HCT116 (cell line): ENCODE data around the gene NAALADL2. TPM values are rescaled to one million over a fixed set of nuclear protein-coding genes. Genes with fewer than 3 reads are reported as not detected.

Experiments used
- ATAC-seq: fragments of 200-7000 bp; cut with Tn5 transposase; 2 replicates; pipeline ENCODE4 v1.9.1; 2020; ENCODE audit warnings: mild to moderate bottlenecking, moderate library complexity
- BruUV-seq: library from RNA; stranded (reverse); fragments of 400-500 nt; replicated peaks from 2 replicates; lab custom pipeline; 2021; lab: Mats Ljungman, UMichigan
- CTCF ChIA-PET: fragments of 300-600 bp; sonication (Branson Sonifier 250); formaldehyde crosslinking; loops from one replicate; lab custom pipeline; 2021; ENCODE audit warnings: antibody characterized with exemption; lab: Charles Lee
- POLR2A ChIA-PET: fragments of 300-600, 350-600 bp; sonication (Branson Sonifier 250); formaldehyde crosslinking; loops from one replicate; lab custom pipeline; 2021; ENCODE audit warnings: antibody characterized with exemption; lab: Charles Lee
- RAD21 ChIA-PET, 2 experiments: fragments of 300-600 bp; sonication (Branson Sonifier 250); formaldehyde crosslinking; loops; one replicate each; lab custom pipeline; 2023; ENCODE audit warnings: low total read pairs in 2 of 2; ENCODE audit not compliant: uncharacterized antibody in 2 of 2, unreplicated experiment in 2 of 2, low non-redundant PET in 1 of 2; lab: Charles Lee
- DNase-seq: peaks from one replicate; pipeline ENCODE4 v3.0.0-alpha.2; 2010; ENCODE audit warnings: low read depth, low spot score
- H2AFZ ChIP-seq: fragments of 200-600 bp; shearing (Covaris generic), sonication (generic); 2 replicates; pipeline ENCODE4 v1.6.1; 2017; ENCODE audit warnings: low read depth, mixed run types, mixed read lengths, antibody characterized with exemption, low read length; ENCODE audit not compliant: poor library complexity, severe bottlenecking
- H3K27ac ChIP-seq: 2 replicates; pipeline ENCODE4 v1.5.1; 2012; ENCODE audit warnings: low read depth, low read length
- H3K27me3 ChIP-seq: fragments of 200-600 bp; sonication (generic); 2 replicates; pipeline ENCODE4 v1.6.1; 2016; ENCODE audit warnings: mixed run types, low read length, mixed read lengths; ENCODE audit not compliant: insufficient read depth
- H3K36me3 ChIP-seq, 2 experiments: fragments of 200-500 bp in 1 of 2; fragments of 200-600 bp in 1 of 2; sonication (Bioruptor generic) in 1 of 2; sonication (generic) in 1 of 2; 2 replicates each; pipeline versions ENCODE4 v1.5.1 to v1.6.1; 2014 to 2016; ENCODE audit warnings: low read length in 2 of 2, inconsistent platforms in 1 of 2, mixed read lengths in 1 of 2, mixed run types in 1 of 2; ENCODE audit not compliant: insufficient read depth in 2 of 2, control insufficient read depth in 1 of 2
- H3K4me1 ChIP-seq, 2 experiments: fragments of 200-600 bp in 1 of 2; sonication (generic) in 1 of 2; 2 replicates each; pipeline versions ENCODE4 v1.5.1 to v1.6.1; 2012 to 2017; ENCODE audit warnings: low read length in 2 of 2, inconsistent platforms in 1 of 2, mild to moderate bottlenecking in 1 of 2, mixed read lengths in 1 of 2, mixed run types in 1 of 2, moderate library complexity in 1 of 2; ENCODE audit not compliant: insufficient read depth in 2 of 2, control insufficient read depth in 1 of 2
- H3K4me2 ChIP-seq: fragments of 200-600 bp; sonication (generic); 2 replicates; pipeline ENCODE4 v1.6.1; 2017; ENCODE audit warnings: mixed run types, low read length, mixed read lengths
- H3K4me3 ChIP-seq, 2 experiments: fragments of 200-600 bp in 1 of 2; sonication (generic) in 1 of 2; replicated peaks in 1 of 2; 2 replicates each; pipeline ENCODE4 v1.5.1; 2011 to 2016; ENCODE audit warnings: low read length in 2 of 2, control low read depth in 1 of 2, low read depth in 1 of 2, mild to moderate bottlenecking in 1 of 2, mixed read lengths in 1 of 2, mixed run types in 1 of 2
- H3K79me2 ChIP-seq: fragments of 200-600 bp; sonication (generic); 2 replicates; pipeline ENCODE4 v1.6.1; 2017; ENCODE audit warnings: mild to moderate bottlenecking, mixed run types, low read length, moderate library complexity, mixed read lengths; ENCODE audit not compliant: insufficient read depth
- H3K9ac ChIP-seq: fragments of 200-600 bp; sonication (generic); 2 replicates; pipeline ENCODE4 v1.6.1; 2016; ENCODE audit warnings: low read length, mixed read lengths
- H3K9me2 ChIP-seq: fragments of 200-600 bp; sonication (generic), shearing (Covaris generic); 2 replicates; pipeline ENCODE4 v1.6.1; 2017; ENCODE audit warnings: mixed run types, mild to moderate bottlenecking, moderate library complexity; ENCODE audit not compliant: insufficient read depth
- H3K9me3 ChIP-seq, 2 experiments: fragments of 200-500 bp in 1 of 2; fragments of 200-600 bp in 1 of 2; sonication (Bioruptor generic) in 1 of 2; sonication (generic) in 1 of 2; 2 replicates each; pipeline ENCODE4 v1.6.1; 2014 to 2017; ENCODE audit warnings: low read length in 2 of 2, mixed read lengths in 2 of 2, inconsistent platforms in 1 of 2, low read depth in 1 of 2, mild to moderate bottlenecking in 1 of 2, mixed run types in 1 of 2, moderate library complexity in 1 of 2; ENCODE audit not compliant: control insufficient read depth in 1 of 2, insufficient read depth in 1 of 2
- H4K20me1 ChIP-seq: fragments of 200-600 bp; sonication (generic), shearing (Covaris generic); 2 replicates; pipeline ENCODE4 v1.6.1; 2017; ENCODE audit warnings: mixed run types, mild to moderate bottlenecking, moderate library complexity; ENCODE audit not compliant: insufficient read depth
- CBX3 ChIP-seq: IDR thresholded peaks from 2 replicates; pipeline ENCODE4 v1.6.1; 2012; ENCODE audit warnings: low read depth
- EGR1 ChIP-seq: IDR thresholded peaks from 2 replicates; pipeline ENCODE4 v1.6.1; 2012; ENCODE audit warnings: low read depth
- EZH2 ChIP-seq: fragments of 200-600 bp; sonication (generic); IDR thresholded peaks from 2 replicates; pipeline ENCODE4 v1.6.1; 2017; ENCODE audit warnings: antibody characterized with exemption, mixed run types
- EZH2phosphoT487 ChIP-seq: fragments of 200-600 bp; IDR thresholded peaks from 2 replicates; pipeline ENCODE4 v1.6.1; 2018; ENCODE audit warnings: antibody characterized with exemption, borderline replicate concordance
- FOSL1 ChIP-seq: IDR thresholded peaks from 2 replicates; pipeline ENCODE4 v1.6.1; 2012; ENCODE audit warnings: low read depth
- JUND ChIP-seq: IDR thresholded peaks from 2 replicates; pipeline ENCODE4 v1.6.1; 2012
- MAX ChIP-seq: IDR thresholded peaks from 2 replicates; pipeline ENCODE4 v1.6.1; 2012
- RAD21 ChIP-seq: IDR thresholded peaks from 2 replicates; pipeline ENCODE4 v1.6.1; 2012; ENCODE audit warnings: low read depth, mild to moderate bottlenecking
- SIN3A ChIP-seq: IDR thresholded peaks from 2 replicates; pipeline ENCODE4 v1.6.1; 2012; ENCODE audit warnings: low read depth
- SRF ChIP-seq: IDR thresholded peaks from 2 replicates; pipeline ENCODE4 v1.6.1; 2012; ENCODE audit warnings: low read depth
- YY1 ChIP-seq: IDR thresholded peaks from 2 replicates; pipeline ENCODE4 v1.6.1; 2011; ENCODE audit warnings: low read length, low read depth, moderate library complexity, mild to moderate bottlenecking; ENCODE audit not compliant: insufficient replicate concordance; ENCODE audit errors: extremely low read depth
- ZFX ChIP-seq: fragments of 450-650 bp; IDR thresholded peaks from 2 replicates; pipeline ENCODE4 v1.6.1; 2017
- ZNF274 ChIP-seq: fragments of 200-500 bp; sonication (Bioruptor generic); IDR thresholded peaks from 2 replicates; pipeline ENCODE4 v1.6.1; 2014; ENCODE audit warnings: mild to moderate bottlenecking, low read depth, low read length, inconsistent platforms
- intact Hi-C: fragments of 100-400 bp; cut with micrococcal nuclease; formaldehyde crosslinking; loops from 2 replicates; pipeline ENCODE4 v1.10.0; 2022
- total RNA-seq: library from RNA; stranded (reverse); gene quantifications from one replicate; pipeline ENCODE4 v1.2.1, GENCODE V29; 2021; ENCODE audit not compliant: unreplicated experiment
- TF ChIP-seq, protein P1 (sequence below), 3 experiments: fragments of 200-600 bp in 1 of 3; sonication (generic) in 1 of 3; IDR thresholded peaks in 2 of 3; conservative IDR thresholded peaks in 1 of 3; 2 replicates each; pipeline ENCODE4 v1.5.1; 2012 to 2017; ENCODE audit warnings: low read depth in 2 of 3, low read length in 2 of 3, antibody characterized with exemption in 1 of 3, borderline replicate concordance in 1 of 3, control low read depth in 1 of 3, mild to moderate bottlenecking in 1 of 3, mixed read lengths in 1 of 3, mixed run types in 1 of 3, moderate library complexity in 1 of 3; ENCODE audit not compliant: insufficient read depth in 1 of 3
- TF ChIP-seq, protein P2 (sequence below): IDR thresholded peaks from 2 replicates; pipeline ENCODE4 v1.6.1; 2011; ENCODE audit warnings: mild to moderate bottlenecking, low read length, moderate library complexity; ENCODE audit not compliant: insufficient replicate concordance; ENCODE audit errors: extremely low read depth

Gene NAALADL2
- total RNA-seq, 1 experiment from 2014 or later, result 2.9 TPM

GRCh38 chr3:175416600-175416999 is 557.5 kb downstream of the NAALADL2 start:
- H4K20me1 ChIP-seq, result no peaks in the 10 kb centered on the region
- TF ChIP-seq FOSL1 (no peak), CBX3 (no peak), JUND (no peak), EZH2phosphoT487 (no peak), SIN3A (no peak), YY1 (no peak), RAD21 (no peak), ZFX (no peak), EGR1 (no peak), MAX (no peak), SRF (no peak), ZNF274 (no peak), EZH2 (no peak)
- TF ChIP-seq, protein P1, sequence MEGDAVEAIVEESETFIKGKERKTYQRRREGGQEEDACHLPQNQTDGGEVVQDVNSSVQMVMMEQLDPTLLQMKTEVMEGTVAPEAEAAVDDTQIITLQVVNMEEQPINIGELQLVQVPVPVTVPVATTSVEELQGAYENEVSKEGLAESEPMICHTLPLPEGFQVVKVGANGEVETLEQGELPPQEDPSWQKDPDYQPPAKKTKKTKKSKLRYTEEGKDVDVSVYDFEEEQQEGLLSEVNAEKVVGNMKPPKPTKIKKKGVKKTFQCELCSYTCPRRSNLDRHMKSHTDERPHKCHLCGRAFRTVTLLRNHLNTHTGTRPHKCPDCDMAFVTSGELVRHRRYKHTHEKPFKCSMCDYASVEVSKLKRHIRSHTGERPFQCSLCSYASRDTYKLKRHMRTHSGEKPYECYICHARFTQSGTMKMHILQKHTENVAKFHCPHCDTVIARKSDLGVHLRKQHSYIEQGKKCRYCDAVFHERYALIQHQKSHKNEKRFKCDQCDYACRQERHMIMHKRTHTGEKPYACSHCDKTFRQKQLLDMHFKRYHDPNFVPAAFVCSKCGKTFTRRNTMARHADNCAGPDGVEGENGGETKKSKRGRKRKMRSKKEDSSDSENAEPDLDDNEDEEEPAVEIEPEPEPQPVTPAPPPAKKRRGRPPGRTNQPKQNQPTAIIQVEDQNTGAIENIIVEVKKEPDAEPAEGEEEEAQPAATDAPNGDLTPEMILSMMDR (IDR thresholded peaks at IDR 0.05 in 2 of 3, conservative IDR thresholded peaks at IDR 0.05 in 1 of 3; ENCODE audit: borderline replicate concordance in 1 of 3, insufficient read depth in 1 of 3, low read depth in 2 of 3, low read length in 2 of 3), result no peak
- TF ChIP-seq, protein P2, sequence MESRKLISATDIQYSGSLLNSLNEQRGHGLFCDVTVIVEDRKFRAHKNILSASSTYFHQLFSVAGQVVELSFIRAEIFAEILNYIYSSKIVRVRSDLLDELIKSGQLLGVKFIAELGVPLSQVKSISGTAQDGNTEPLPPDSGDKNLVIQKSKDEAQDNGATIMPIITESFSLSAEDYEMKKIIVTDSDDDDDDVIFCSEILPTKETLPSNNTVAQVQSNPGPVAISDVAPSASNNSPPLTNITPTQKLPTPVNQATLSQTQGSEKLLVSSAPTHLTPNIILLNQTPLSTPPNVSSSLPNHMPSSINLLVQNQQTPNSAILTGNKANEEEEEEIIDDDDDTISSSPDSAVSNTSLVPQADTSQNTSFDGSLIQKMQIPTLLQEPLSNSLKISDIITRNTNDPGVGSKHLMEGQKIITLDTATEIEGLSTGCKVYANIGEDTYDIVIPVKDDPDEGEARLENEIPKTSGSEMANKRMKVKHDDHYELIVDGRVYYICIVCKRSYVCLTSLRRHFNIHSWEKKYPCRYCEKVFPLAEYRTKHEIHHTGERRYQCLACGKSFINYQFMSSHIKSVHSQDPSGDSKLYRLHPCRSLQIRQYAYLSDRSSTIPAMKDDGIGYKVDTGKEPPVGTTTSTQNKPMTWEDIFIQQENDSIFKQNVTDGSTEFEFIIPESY, result no peak
- TF ChIP-seq, all 23 proteins: peak for 0
- Histone ChIP-seq H3K4me3 (no peak overlapping the region), H3K79me2 (no peaks in the 10 kb centered on the region), H3K4me2 (no peak overlapping the region), H3K27me3 (no peaks in the 10 kb centered on the region), H2AFZ (no peak overlapping the region), H3K9ac (no peak overlapping the region), H3K4me1 (no peaks in the 10 kb centered on the region), H3K36me3 (no peaks in the 10 kb centered on the region), H3K27ac (no peak overlapping the region), H3K9me2 (no peaks in the 10 kb centered on the region), H3K9me3 (no peaks in the 10 kb centered on the region)
- intact Hi-C loops, result no loop called here
- CTCF ChIA-PET, result no interaction called here
- BruUV-seq, result no TSS peak
- RAD21 ChIA-PET, result no interaction called here
- ATAC-seq (no peak), DNase-seq (no peak)
- POLR2A ChIA-PET, result no interaction called here
